ENCODE results near the gene RGMB. TPM values are rescaled to one million over a fixed set of nuclear protein-coding genes. Genes with fewer than 3 reads are reported as not detected.
"Not testable (repeated sequence)": the region's sequence is repeated elsewhere in the genome, so short reads cannot be mapped to it uniquely, and the experiment has no call there.

The RGMB gene
- polyA plus RNA-seq, 1 of the 3 experiments (the other 2 are of a cell fraction) = 86.7 TPM

DNA sequence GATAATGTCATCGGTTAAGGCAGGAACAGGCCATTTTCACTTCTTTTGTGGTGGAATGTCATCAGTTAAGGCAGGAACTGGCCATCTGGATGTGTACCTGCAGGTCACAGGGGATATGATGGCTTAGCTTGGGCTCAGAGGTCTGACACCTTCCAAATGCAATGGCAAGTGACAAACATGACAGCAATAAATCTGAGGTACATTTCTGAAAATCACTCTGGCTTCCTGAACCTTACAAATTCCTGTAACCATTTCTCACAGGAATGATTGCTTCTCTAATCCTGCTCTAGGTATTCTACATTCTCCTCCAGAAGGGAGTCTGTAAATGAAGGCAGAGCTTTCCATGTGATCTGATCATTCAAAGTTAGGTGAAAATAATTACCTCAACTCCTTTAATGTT, 20.7 kb upstream of the RGMB start:
- H3K4me2 ChIP-seq; POLR2A ChIA-PET; H3K4me1 ChIP-seq (ENCODE audit: control insufficient read depth in 1 of 2, insufficient read depth in 2 of 2, low read depth in 1 of 2, low read length in 1 of 2); H3K27me3 ChIP-seq (ENCODE audit: insufficient read depth); H3K9me2 ChIP-seq; H4K20me1 ChIP-seq (ENCODE audit: insufficient read depth); H3K9me3 ChIP-seq; H3K36me3 ChIP-seq (replicated peaks in 1 of 2; ENCODE audit: control insufficient read depth in 1 of 2, insufficient read depth in 2 of 2, low read length in 1 of 2); H3K79me2 ChIP-seq (ENCODE audit: insufficient read depth); H3K27ac ChIP-seq (ENCODE audit: low read depth in 2 of 2, low read length in 1 of 2); DNase-seq; H3K4me3 ChIP-seq (ENCODE audit: low read depth in 2 of 2, low read length in 1 of 2); H3F3A ChIP-seq (replicated peaks; ENCODE audit: insufficient read depth); H3K9ac ChIP-seq; H2AFZ ChIP-seq (ENCODE audit: low read depth): not testable (repeated sequence)
- CTCF ChIA-PET = interaction anchor here (1.3 to 7.7 kb wide), 2 partner anchors 15 to 44 kb away, joined by 3 to 70 read pairs; no protein-coding TSS in a partner anchor
- whole genome bisulfite sequencing (ENCODE audit: low lambda C conversion rate) = 100% methylated on average over 1 of the region's 1 CpG

GRCh38 chr5:98753507-98753906, 20.0 kb upstream of the RGMB start:
- H3K27ac ChIP-seq (ENCODE audit: low read depth in 2 of 2, low read length in 1 of 2) = no peak overlapping the region
- H3K9ac ChIP-seq = no peak overlapping the region
- no peak overlapping the region for H3K4me3 ChIP-seq (ENCODE audit: low read depth in 2 of 2, low read length in 1 of 2)
- no peaks in the 10 kb centered on the region for H3K4me1 ChIP-seq (ENCODE audit: control insufficient read depth in 1 of 2, insufficient read depth in 2 of 2, low read depth in 1 of 2, low read length in 1 of 2)
- WGBS (ENCODE audit: low lambda C conversion rate) = 81% methylated on average over 4 of the region's 4 CpGs
- ChIA-PET CTCF (interaction anchor here (1.3 to 7.7 kb wide), 2 partner anchors 14 to 43 kb away, joined by 3 to 70 read pairs; no protein-coding TSS in a partner anchor), POLR2A (no interaction called here)
- H3K9me2 ChIP-seq = no peaks in the 10 kb centered on the region
- no peak for DNase-seq
- no peaks in the 10 kb centered on the region for H3K79me2 ChIP-seq (ENCODE audit: insufficient read depth)
- no peaks in the 10 kb centered on the region for H4K20me1 ChIP-seq (ENCODE audit: insufficient read depth)
- H3K9me3 ChIP-seq = no peaks in the 10 kb centered on the region
- H3K36me3 ChIP-seq (replicated peaks in 1 of 2; ENCODE audit: control insufficient read depth in 1 of 2, insufficient read depth in 2 of 2, low read length in 1 of 2) = no peaks in the 10 kb centered on the region
- no peak overlapping the region for H3K4me2 ChIP-seq
- H3K27me3 ChIP-seq (ENCODE audit: insufficient read depth) = no peaks in the 10 kb centered on the region
- H2AFZ ChIP-seq (ENCODE audit: low read depth) = no peak overlapping the region
- TF ChIP-seq ZBTB33 (IDR thresholded peaks at IDR 0.05; ENCODE audit: borderline replicate concordance, low read depth) (no peak), CHD2 (IDR thresholded peaks at IDR 0.05; ENCODE audit: low read length, partially characterized antibody) (no peak), FOSL2 (IDR thresholded peaks at IDR 0.05; ENCODE audit: borderline replicate concordance, low read depth) (no peak), TEAD4 (IDR thresholded peaks at IDR 0.05; ENCODE audit: borderline replicate concordance, insufficient read depth) (no peak), YY1 (IDR thresholded peaks at IDR 0.05; ENCODE audit: low read depth) (no peak), GATA2 (CRISPR knock-in tag; IDR thresholded peaks at IDR 0.05) (no peak), TCF12 (IDR thresholded peaks at IDR 0.05) (no peak), NRF1 (IDR thresholded peaks at IDR 0.05; ENCODE audit: low read depth, low read length) (no peak), RFX5 (IDR thresholded peaks at IDR 0.05; ENCODE audit: low read length) (no peak), GABPA (IDR thresholded peaks at IDR 0.05; ENCODE audit: low read depth) (no peak)
- TF ChIP-seq, protein P1, sequence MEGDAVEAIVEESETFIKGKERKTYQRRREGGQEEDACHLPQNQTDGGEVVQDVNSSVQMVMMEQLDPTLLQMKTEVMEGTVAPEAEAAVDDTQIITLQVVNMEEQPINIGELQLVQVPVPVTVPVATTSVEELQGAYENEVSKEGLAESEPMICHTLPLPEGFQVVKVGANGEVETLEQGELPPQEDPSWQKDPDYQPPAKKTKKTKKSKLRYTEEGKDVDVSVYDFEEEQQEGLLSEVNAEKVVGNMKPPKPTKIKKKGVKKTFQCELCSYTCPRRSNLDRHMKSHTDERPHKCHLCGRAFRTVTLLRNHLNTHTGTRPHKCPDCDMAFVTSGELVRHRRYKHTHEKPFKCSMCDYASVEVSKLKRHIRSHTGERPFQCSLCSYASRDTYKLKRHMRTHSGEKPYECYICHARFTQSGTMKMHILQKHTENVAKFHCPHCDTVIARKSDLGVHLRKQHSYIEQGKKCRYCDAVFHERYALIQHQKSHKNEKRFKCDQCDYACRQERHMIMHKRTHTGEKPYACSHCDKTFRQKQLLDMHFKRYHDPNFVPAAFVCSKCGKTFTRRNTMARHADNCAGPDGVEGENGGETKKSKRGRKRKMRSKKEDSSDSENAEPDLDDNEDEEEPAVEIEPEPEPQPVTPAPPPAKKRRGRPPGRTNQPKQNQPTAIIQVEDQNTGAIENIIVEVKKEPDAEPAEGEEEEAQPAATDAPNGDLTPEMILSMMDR (IDR thresholded peaks at IDR 0.05) = no peak
- H3F3A ChIP-seq (replicated peaks; ENCODE audit: insufficient read depth) = no peaks in the 10 kb centered on the region
